ENCODE results near the gene ATF5.

GRCh38 chr19:49953416-49953815 is 24.4 kb downstream of the ATF5 start:
- TF ChIP-seq CBX3 (IDR thresholded peaks at IDR 0.05; ENCODE audit: borderline replicate concordance, low read depth): no peak
- TF ChIP-seq REST (IDR thresholded peaks at IDR 0.05; ENCODE audit: low read depth, low read length): no peak
